Keratinocyte (primary cell): ENCODE results near the gene PAQR8. TPM values are rescaled to one million over a fixed set of nuclear protein-coding genes. Genes with fewer than 3 reads are reported as not detected.
"Not testable (repeated sequence)": the region's sequence is repeated elsewhere in the genome, so short reads cannot be mapped to it uniquely, and the experiment has no call there.

Experiments
- DNase-seq: peaks from one replicate; pipeline ENCODE4 v3.0.0-alpha.2; 2011; ENCODE audit warnings: low read depth, missing footprints, low spot score
- FAIRE-seq: peaks from 2 replicates; lab custom pipeline; 2011; peaks lifted over from hg19 to GRCh38; lab: Jason Lieb, UNC
- H2AFZ ChIP-seq: 2 replicates; pipeline ENCODE4 v1.6.0; 2012; ENCODE audit warnings: low read length, control low read depth, inconsistent platforms; ENCODE audit not compliant: control insufficient read depth
- H3K27ac ChIP-seq: 2 replicates; pipeline ENCODE4 v1.5.1; 2011; ENCODE audit warnings: low read length; ENCODE audit not compliant: control insufficient read depth, insufficient read depth
- H3K27me3 ChIP-seq: 3 replicates; pipeline ENCODE4 v1.6.0; 2011; ENCODE audit warnings: low read length; ENCODE audit not compliant: control insufficient read depth, insufficient read depth; ENCODE audit errors: extremely low read depth
- H3K36me3 ChIP-seq, 2 experiments: 2 replicates in 1 of 2; 3 replicates in 1 of 2; pipeline ENCODE4 v1.5.1; 2011; ENCODE audit warnings: low read length in 2 of 2, mild to moderate bottlenecking in 1 of 2; ENCODE audit not compliant: control insufficient read depth in 2 of 2, insufficient read depth in 2 of 2; ENCODE audit errors: extremely low read depth in 1 of 2
- H3K4me1 ChIP-seq: 3 replicates; pipeline ENCODE4 v1.5.1; 2011; ENCODE audit warnings: low read length; ENCODE audit not compliant: control insufficient read depth, insufficient read depth; ENCODE audit errors: extremely low read depth
- H3K4me2 ChIP-seq: 3 replicates; pipeline ENCODE4 v1.6.0; 2011; ENCODE audit warnings: low read depth, low read length; ENCODE audit not compliant: control insufficient read depth, insufficient read depth; ENCODE audit errors: extremely low read depth
- H3K4me3 ChIP-seq, 3 experiments: fragments of 200-600 bp in 1 of 3; sonication (generic) in 1 of 3; 2 replicates in 2 of 3; 3 replicates in 1 of 3; pipeline ENCODE4 v1.5.1; 2011 to 2016; ENCODE audit warnings: low read length in 3 of 3, mild to moderate bottlenecking in 3 of 3, control low read depth in 2 of 3, inconsistent platforms in 1 of 3, low read depth in 1 of 3, mixed read lengths in 1 of 3, mixed run types in 1 of 3, moderate library complexity in 1 of 3; ENCODE audit not compliant: control insufficient read depth in 2 of 3, insufficient read depth in 2 of 3; ENCODE audit errors: extremely low read depth in 1 of 3
- H3K79me2 ChIP-seq: 2 replicates; pipeline ENCODE4 v1.6.0; 2012; ENCODE audit warnings: low read length; ENCODE audit not compliant: control insufficient read depth, insufficient read depth
- H3K9ac ChIP-seq: 3 replicates; pipeline ENCODE4 v1.6.0; 2011; ENCODE audit warnings: low read length; ENCODE audit not compliant: control insufficient read depth, insufficient read depth; ENCODE audit errors: extremely low read depth
- H3K9me1 ChIP-seq: 3 replicates; pipeline ENCODE4 v1.6.0; 2011; ENCODE audit warnings: low read length; ENCODE audit not compliant: control insufficient read depth, insufficient read depth; ENCODE audit errors: extremely low read depth
- H3K9me3 ChIP-seq: 2 replicates; pipeline ENCODE4 v1.5.1; 2012; ENCODE audit warnings: low read depth, low read length; ENCODE audit not compliant: control insufficient read depth
- H4K20me1 ChIP-seq: 3 replicates; pipeline ENCODE4 v1.6.0; 2011; ENCODE audit warnings: low read length; ENCODE audit not compliant: control insufficient read depth, insufficient read depth; ENCODE audit errors: extremely low read depth
- EZH2 ChIP-seq: IDR thresholded peaks from one replicate; pipeline ENCODE4 v1.6.1; 2012; ENCODE audit warnings: inconsistent platforms, mild to moderate bottlenecking, low read length, moderate library complexity
- dilution Hi-C: fragments of 300-500 bp; cut with MboI; formaldehyde crosslinking; loops from one replicate; pipeline ENCODE4 v1.7.0; 2020; ENCODE audit warnings: low sequenced_read_pairs; ENCODE audit not compliant: extremely low pct_ligation_motif_present
- polyA plus RNA-seq, 5 experiments: library from polyadenylated mRNA; depleted of rRNA in 3 of 5; stranded (reverse) in 3 of 5; stranded (forward) in 1 of 5; unstranded in 1 of 5; fragments of >200 nt; gene quantifications; 1 replicate in 1 of 5; 2 replicates in 3 of 5; 3 replicates in 1 of 5; pipeline versions ENCODE4 v1.2.1 to v1.2.3, GENCODE V29; 2011 to 2012; ENCODE audit warnings: missing spikeins in 2 of 5, low read depth in 1 of 5, low replicate concordance in 1 of 5
- TF ChIP-seq, protein P1 (sequence below), 3 experiments: IDR thresholded peaks in 1 of 3; conservative IDR thresholded peaks in 1 of 3; optimal IDR thresholded peaks in 1 of 3; 2 replicates in 2 of 3; 3 replicates in 1 of 3; pipeline versions ENCODE3 to v1.5.1; 2011; ENCODE audit warnings: low read length in 3 of 3, mild to moderate bottlenecking in 3 of 3, moderate library complexity in 2 of 3, control low read depth in 1 of 3, inconsistent platforms in 1 of 3; ENCODE audit not compliant: insufficient read depth in 2 of 3; ENCODE audit errors: extremely low read depth in 1 of 3

Gene PAQR8
- polyA plus RNA-seq, 1 donor (not counting 4 experiments of a cell fraction or from before 2014, with no cell fraction given), result 1.6 TPM

DNA sequence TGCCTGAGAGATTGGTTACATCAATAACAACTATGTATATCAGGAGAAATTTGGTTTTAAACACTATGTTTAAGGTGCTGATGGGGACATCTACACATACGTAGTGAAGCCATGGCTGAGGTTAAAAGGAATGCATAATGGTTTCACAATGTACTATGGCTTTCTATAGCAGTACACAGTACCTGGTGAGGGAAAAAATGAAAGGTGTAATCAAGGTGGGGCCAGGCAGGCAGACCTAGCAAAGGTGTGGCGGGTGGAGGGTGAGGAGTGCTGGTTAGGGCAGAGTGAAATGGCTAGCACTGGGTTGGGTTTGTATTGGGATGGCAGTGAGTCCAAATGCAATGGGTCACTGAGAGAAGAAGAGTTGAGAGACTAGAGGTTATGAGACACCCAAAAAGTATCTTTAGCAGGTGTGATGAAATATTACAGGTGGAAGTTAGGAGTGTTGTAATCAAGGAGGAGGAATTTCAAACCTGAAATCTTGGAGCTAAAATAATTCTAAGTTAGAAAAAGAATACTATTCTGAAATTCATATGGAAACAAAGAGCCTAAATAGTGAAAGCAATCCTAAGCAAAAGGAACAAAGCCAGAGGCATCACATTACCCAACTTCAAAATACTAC lies 22.3 kb downstream of the PAQR8 start:
- H3K4me2 ChIP-seq, result no peak overlapping the region
- H3K9ac ChIP-seq, result no peak overlapping the region
- no peaks in the 10 kb centered on the region for H3K9me3 ChIP-seq
- H3K79me2 ChIP-seq, result no peaks in the 10 kb centered on the region
- H3K4me3 ChIP-seq, result no peak overlapping the region
- H3K9me1 ChIP-seq, result no peaks in the 10 kb centered on the region
- dilution Hi-C loops, result no loop called here
- no peaks in the 10 kb centered on the region for H3K27me3 ChIP-seq
- H3K4me1 ChIP-seq, result peaks cover 7% of the 10 kb centered on the region
- no peaks in the 10 kb centered on the region for H3K36me3 ChIP-seq
- no peaks in the 10 kb centered on the region for H4K20me1 ChIP-seq
- FAIRE-seq (no peak), DNase-seq (no peak)
- H2AFZ ChIP-seq, result no peak overlapping the region
- no peak for TF ChIP-seq EZH2
- TF ChIP-seq, protein P1, sequence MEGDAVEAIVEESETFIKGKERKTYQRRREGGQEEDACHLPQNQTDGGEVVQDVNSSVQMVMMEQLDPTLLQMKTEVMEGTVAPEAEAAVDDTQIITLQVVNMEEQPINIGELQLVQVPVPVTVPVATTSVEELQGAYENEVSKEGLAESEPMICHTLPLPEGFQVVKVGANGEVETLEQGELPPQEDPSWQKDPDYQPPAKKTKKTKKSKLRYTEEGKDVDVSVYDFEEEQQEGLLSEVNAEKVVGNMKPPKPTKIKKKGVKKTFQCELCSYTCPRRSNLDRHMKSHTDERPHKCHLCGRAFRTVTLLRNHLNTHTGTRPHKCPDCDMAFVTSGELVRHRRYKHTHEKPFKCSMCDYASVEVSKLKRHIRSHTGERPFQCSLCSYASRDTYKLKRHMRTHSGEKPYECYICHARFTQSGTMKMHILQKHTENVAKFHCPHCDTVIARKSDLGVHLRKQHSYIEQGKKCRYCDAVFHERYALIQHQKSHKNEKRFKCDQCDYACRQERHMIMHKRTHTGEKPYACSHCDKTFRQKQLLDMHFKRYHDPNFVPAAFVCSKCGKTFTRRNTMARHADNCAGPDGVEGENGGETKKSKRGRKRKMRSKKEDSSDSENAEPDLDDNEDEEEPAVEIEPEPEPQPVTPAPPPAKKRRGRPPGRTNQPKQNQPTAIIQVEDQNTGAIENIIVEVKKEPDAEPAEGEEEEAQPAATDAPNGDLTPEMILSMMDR (optimal IDR thresholded peaks at IDR 0.05 in 1 of 3, IDR thresholded peaks at IDR 0.05 in 1 of 3, conservative IDR thresholded peaks at IDR 0.05 in 1 of 3; ENCODE audit: extremely low read depth in 1 of 3, insufficient read depth in 2 of 3, low read length in 3 of 3), result no peak
- no peak overlapping the region for H3K27ac ChIP-seq

DNA sequence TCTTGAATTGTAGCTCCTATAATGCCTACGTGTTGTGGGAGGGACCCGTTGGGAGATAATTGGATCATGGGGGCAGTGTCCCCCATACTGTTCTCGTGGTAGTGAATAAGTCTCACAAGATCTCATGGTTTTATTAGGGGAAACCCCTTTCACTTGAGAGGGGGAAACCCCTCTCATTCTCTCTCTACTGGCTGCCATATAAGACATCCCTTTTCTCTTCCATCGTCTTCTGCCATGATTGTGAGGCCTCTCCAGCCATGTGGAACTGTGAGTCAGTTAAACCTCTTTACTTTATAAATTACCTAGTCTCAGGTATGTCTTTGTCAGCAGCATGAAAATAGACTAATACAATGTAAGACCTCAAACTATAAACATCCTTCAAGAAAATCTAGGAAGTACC lies 23.1 kb downstream of the PAQR8 start:
- Histone ChIP-seq H3K9ac (no peak overlapping the region), H3K9me1 (no peaks in the 10 kb centered on the region), H3K4me2 (no peak overlapping the region), H3K27ac (no peak overlapping the region), H3K9me3 (no peaks in the 10 kb centered on the region), H2AFZ (no peak overlapping the region), H3K4me3 (no peak overlapping the region), H3K4me1 (peaks cover 15% of the 10 kb centered on the region), H3K36me3 (no peaks in the 10 kb centered on the region), H3K79me2 (no peaks in the 10 kb centered on the region), H3K27me3 (no peaks in the 10 kb centered on the region), H4K20me1 (no peaks in the 10 kb centered on the region)
- no peak for TF ChIP-seq EZH2
- TF ChIP-seq, protein P1 (optimal IDR thresholded peaks at IDR 0.05 in 1 of 3, IDR thresholded peaks at IDR 0.05 in 1 of 3, conservative IDR thresholded peaks at IDR 0.05 in 1 of 3; ENCODE audit: extremely low read depth in 1 of 3, insufficient read depth in 2 of 3, low read length in 3 of 3), result no peak
- dilution Hi-C loops, result no loop called here
- no peak for FAIRE-seq
- DNase-seq, result no peak

DNA sequence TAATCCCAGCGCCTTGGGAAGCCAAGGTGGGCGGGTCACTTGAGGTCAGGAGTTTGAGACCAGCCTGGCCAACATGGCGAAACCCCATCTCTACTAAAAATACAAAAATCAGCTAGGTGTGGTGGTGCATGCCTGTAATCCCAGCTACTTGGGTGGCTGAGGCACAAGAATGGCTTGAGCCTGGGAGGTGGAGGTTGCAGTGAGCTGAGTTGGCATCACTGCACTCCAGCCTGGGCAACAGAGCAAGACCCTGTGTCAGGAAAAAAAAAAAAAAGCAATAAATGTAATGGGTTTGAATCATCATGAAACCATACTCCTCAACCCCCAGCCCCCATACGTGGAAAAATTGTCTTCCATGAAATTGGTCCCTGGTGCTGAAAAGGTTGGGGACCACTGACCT lies 26.2 kb downstream of the PAQR8 start:
- H3K9me3 ChIP-seq, H3K9ac ChIP-seq, H3K4me3 ChIP-seq, H3K36me3 ChIP-seq, DNase-seq, dilution Hi-C loops, H3K79me2 ChIP-seq, H4K20me1 ChIP-seq, FAIRE-seq, H2AFZ ChIP-seq, H3K27ac ChIP-seq, H3K9me1 ChIP-seq, H3K27me3 ChIP-seq, H3K4me2 ChIP-seq: not testable (repeated sequence)
- peaks cover 25% of the 10 kb centered on the region for H3K4me1 ChIP-seq
